Karpas-422 (cell line): ENCODE measurements around the gene ACTR1B. TPM values are rescaled to one million over a fixed set of nuclear protein-coding genes. Genes with fewer than 3 reads are reported as not detected.

Experiments used
- DNase-seq: peaks from one replicate; pipeline ENCODE4 v3.0.0-alpha.2; 2015
- H2AFZ ChIP-seq: fragments of 200-600 bp; sonication (generic); 2 replicates; pipeline ENCODE4 v1.6.1; 2014; ENCODE audit warnings: antibody characterized with exemption, low read length, mixed read lengths
- H3K27ac ChIP-seq: fragments of 200-600 bp; sonication (generic); 2 replicates; pipeline ENCODE4 v1.5.1; 2014; ENCODE audit warnings: mild to moderate bottlenecking, low read length, moderate library complexity
- H3K27me3 ChIP-seq: fragments of 200-600 bp; sonication (generic); 2 replicates; pipeline ENCODE4 v1.6.1; 2014; ENCODE audit warnings: low read length, mixed read lengths
- H3K36me3 ChIP-seq: fragments of 200-600 bp; sonication (generic); 2 replicates; pipeline ENCODE4 v1.6.1; 2014; ENCODE audit warnings: low read length, mixed read lengths; ENCODE audit not compliant: insufficient read depth
- H3K4me1 ChIP-seq: fragments of 200-600 bp; sonication (generic); 2 replicates; pipeline ENCODE4 v1.6.1; 2014; ENCODE audit warnings: mild to moderate bottlenecking, low read length, mixed read lengths
- H3K4me2 ChIP-seq: fragments of 200-600 bp; sonication (generic); 2 replicates; pipeline ENCODE4 v1.6.1; 2014; ENCODE audit warnings: low read length, low read depth, mild to moderate bottlenecking; ENCODE audit not compliant: poor library complexity, severe bottlenecking
- H3K4me3 ChIP-seq: fragments of 200-600 bp; sonication (generic); 2 replicates; pipeline ENCODE4 v1.5.1; 2014; ENCODE audit warnings: mild to moderate bottlenecking, antibody characterized with exemption, low read length, mixed read lengths
- H3K79me2 ChIP-seq: fragments of 200-600 bp; sonication (generic); 2 replicates; pipeline ENCODE4 v1.6.1; 2014; ENCODE audit warnings: mild to moderate bottlenecking, low read length, mixed read lengths
- H3K9ac ChIP-seq: fragments of 200-600 bp; sonication (generic); 2 replicates; pipeline ENCODE4 v1.6.0; 2014; ENCODE audit warnings: low read length
- H3K9me2 ChIP-seq: fragments of 200-600 bp; sonication (generic), shearing (Covaris generic); replicated peaks from 2 replicates; pipeline ENCODE4 v1.6.0; 2014; ENCODE audit warnings: mild to moderate bottlenecking, low read length, moderate library complexity; ENCODE audit not compliant: insufficient read depth
- H3K9me3 ChIP-seq: fragments of 300-700, 200-600 bp; sonication (generic); 2 replicates; pipeline ENCODE4 v1.6.1; 2014; ENCODE audit warnings: low read length, mixed read lengths
- H4K20me1 ChIP-seq: fragments of 200-600 bp; sonication (generic); 2 replicates; pipeline ENCODE4 v1.6.1; 2014; ENCODE audit warnings: mild to moderate bottlenecking, antibody characterized with exemption, low read length, low read depth; ENCODE audit not compliant: insufficient read depth
- total RNA-seq: library from RNA; depleted of rRNA; stranded (reverse); fragments of >200 nt; shearing (Covaris generic); gene quantifications from 2 replicates; pipeline ENCODE4 v1.2.3, GENCODE V29; 2014; ENCODE audit warnings: low replicate concordance

Gene ACTR1B
- total RNA-seq, 1 experiment from 2014 or later = 32.1 TPM

DNA sequence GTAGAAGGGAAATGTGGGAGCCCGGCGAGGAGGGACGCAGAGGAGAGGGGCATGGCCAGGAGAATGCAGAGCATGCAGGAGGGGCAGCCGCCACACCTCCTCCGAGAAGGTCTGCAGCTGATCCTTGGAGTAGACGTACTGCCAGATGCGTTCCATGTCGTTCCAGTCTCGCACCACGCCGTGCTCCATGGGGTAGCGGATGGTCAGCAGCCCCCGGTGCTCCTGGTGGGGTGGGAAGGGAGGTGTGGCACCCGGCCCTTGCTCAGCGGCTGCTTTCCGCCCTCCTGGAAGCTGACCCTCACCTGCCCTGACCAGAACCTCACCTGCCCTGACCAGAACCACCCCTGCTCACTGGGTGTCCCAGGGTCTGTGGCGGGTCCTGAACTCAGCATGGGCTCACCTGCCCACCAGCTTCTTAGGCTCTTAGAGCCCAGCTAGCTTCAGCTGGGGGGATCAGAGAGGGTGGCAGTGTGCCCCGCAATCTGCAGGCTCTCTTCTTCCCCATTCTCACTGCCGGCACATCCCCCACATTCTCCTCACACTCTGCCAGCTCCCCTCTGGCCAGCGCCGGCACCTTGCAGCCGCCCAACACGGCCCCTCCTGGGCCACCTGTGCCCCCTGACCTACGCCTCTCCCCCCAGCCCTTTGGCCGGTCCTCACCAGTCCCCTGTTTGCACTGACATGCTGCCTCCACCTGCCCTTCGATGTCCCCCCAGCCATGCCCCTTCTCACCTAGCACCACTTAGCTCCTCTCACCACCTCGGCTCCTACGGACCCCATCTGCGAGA lies 4.4 kb downstream of the ACTR1B start:
- Histone ChIP-seq H3K4me2 (no peak overlapping the region), H3K9ac (no peak overlapping the region), H3K27me3 (no peaks in the 10 kb centered on the region), H3K4me3 (no peak overlapping the region), H3K36me3 (no peaks in the 10 kb centered on the region), H3K9me3 (no peaks in the 10 kb centered on the region), H3K9me2 (no peaks in the 10 kb centered on the region), H3K79me2 (peaks cover 31% of the 10 kb centered on the region), H4K20me1 (no peaks in the 10 kb centered on the region), H3K27ac (no peak overlapping the region), H3K4me1 (peaks cover 14% of the 10 kb centered on the region), H2AFZ (no peak overlapping the region)
- DNase-seq = no peak

DNA sequence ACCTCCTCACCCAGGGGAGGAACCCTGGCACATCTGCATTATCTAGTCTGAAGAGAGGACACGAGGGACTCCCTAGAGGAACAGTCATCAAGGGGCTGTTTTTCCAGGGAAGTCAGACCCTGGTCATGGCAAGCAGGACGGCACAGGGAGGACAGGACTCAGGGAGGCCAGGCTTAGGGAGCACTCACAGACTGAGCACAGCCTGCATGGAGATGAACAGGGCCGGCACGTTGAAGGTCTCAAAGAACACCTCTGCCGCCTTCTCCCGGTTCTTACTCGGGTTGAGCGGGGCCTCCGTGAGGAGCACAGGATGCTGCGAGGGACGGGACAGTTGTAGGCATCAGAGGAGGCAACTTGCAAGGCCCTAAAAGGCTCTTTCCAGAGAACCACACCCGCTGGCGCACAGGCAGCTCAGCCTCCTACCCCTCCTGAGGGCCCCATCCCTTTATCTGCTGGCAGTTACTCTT lies 5.1 kb downstream of the ACTR1B start:
- Histone ChIP-seq H3K27me3 (no peaks in the 10 kb centered on the region), H3K27ac (no peak overlapping the region), H2AFZ (no peak overlapping the region), H3K4me2 (no peak overlapping the region), H3K9ac (no peak overlapping the region), H3K4me3 (no peak overlapping the region), H4K20me1 (no peaks in the 10 kb centered on the region), H3K9me3 (no peaks in the 10 kb centered on the region), H3K9me2 (no peaks in the 10 kb centered on the region), H3K79me2 (peaks cover 31% of the 10 kb centered on the region), H3K36me3 (no peaks in the 10 kb centered on the region), H3K4me1 (peaks cover 14% of the 10 kb centered on the region)
- DNase-seq = no peak

DNA sequence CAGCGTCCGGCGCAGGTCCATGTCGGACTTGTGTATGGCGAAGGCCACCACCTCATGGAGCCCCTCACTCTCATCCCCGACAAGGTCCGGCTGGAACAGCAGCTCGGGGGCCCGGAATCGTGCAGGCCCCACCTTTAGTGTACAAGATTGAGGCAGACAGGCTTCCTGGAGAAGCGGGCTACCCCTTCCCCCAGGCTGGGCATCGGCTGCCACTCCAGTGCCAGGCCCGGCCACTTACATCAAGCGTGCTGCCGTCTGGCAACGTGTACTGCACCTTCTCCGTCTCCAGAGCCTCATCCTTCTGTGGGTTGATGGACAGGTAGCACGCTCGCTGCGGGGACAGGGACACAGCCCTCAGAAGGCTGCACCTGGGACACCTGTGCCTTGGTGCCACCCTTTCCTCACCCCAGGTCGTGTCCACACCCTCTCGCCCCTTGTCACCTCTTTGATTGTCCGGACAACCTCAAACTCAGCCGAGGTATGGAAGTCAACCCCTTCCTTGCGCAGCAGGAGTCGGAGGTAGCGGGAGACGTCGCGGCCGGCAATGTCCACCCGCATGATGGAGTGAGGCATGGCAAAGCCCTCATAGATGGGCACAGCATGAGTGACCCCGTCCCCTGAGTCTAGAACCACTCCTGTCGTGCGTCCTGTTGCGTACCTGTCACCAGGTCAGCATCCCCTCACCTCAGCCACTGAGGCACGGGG lies 5.7 kb downstream of the ACTR1B start:
- Histone ChIP-seq H3K9me2 (no peaks in the 10 kb centered on the region), H3K79me2 (peaks cover 28% of the 10 kb centered on the region), H3K36me3 (no peaks in the 10 kb centered on the region), H2AFZ (no peak overlapping the region), H3K9me3 (no peaks in the 10 kb centered on the region), H3K27ac (no peak overlapping the region), H3K4me1 (peaks cover 14% of the 10 kb centered on the region), H3K4me3 (no peak overlapping the region), H4K20me1 (no peaks in the 10 kb centered on the region), H3K9ac (no peak overlapping the region), H3K27me3 (no peaks in the 10 kb centered on the region), H3K4me2 (no peak overlapping the region)
- DNase-seq = no peak

DNA sequence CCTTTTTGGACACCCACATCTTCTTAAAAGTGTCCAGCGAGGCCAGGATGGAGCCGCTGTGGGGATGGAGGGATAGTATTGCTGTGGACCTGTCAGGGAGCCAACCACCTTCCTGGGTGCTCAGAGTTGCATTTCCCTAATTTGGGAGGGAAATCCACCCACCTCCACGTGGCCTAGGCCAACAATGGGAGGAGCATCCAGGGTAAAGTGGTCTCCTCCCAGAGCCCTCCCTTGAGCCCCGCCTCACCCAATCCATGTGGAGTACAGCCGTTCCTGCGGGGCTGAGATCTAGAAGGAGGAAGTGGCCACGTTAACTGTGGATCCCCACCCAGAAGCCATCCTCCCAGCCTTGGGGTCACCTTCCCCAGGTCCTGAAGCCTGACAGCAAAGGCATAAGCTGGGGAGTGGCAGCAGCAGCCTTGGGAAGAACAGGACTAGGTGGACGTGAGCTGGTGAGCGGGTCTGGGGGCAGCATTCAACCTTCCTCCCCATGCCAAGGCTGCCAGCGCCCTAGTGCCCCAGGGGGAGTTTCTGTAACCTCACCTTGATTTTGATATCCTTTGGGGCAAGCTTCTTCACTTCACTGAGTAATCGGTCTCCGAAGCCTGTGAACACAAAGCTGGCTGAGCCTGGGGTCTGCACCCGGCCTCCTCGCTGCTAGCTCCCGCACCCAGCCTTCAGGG lies 6.8 kb downstream of the ACTR1B start:
- Histone ChIP-seq H3K4me2 (no peak overlapping the region), H2AFZ (no peak overlapping the region), H4K20me1 (no peaks in the 10 kb centered on the region), H3K27ac (no peak overlapping the region), H3K27me3 (no peaks in the 10 kb centered on the region), H3K9me3 (no peaks in the 10 kb centered on the region), H3K9ac (no peak overlapping the region), H3K79me2 (peaks cover 17% of the 10 kb centered on the region), H3K4me1 (peaks cover 8% of the 10 kb centered on the region), H3K4me3 (no peak overlapping the region), H3K36me3 (no peaks in the 10 kb centered on the region), H3K9me2 (no peaks in the 10 kb centered on the region)
- DNase-seq = no peak

DNA sequence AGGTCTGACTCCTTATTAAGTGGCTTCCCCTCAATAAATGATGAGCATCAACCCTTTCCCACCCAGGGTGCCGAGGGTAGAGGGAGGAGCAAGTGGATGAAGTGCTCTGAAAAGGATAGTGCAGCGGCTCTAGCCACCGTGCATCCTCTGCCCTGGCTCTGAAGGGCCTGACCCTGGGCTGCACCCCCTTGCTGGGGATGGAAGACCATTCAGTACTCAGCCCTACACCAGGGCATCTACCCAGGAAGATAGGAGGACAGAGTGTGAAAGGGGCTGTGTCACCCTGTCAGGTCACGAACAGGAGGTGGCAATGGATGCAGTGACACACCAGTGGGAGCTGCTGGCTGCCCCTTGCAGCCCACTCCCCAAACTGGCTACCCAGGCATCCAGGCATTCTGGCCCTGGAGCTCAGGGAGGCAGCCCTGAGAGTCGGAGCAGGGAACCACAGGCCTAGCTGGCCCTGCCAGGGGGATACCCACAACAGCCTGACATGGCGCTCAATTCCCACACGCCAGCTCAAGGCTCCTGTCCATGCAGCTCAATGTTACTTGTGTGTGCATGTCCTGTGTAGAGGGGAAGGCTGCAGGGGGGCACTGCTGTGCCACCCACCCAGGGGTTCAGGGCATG lies 7.6 kb downstream of the ACTR1B start:
- Histone ChIP-seq H3K27me3 (no peaks in the 10 kb centered on the region), H3K9me2 (no peaks in the 10 kb centered on the region), H3K9ac (no peak overlapping the region), H3K4me3 (no peak overlapping the region), H4K20me1 (no peaks in the 10 kb centered on the region), H2AFZ (no peak overlapping the region), H3K27ac (no peak overlapping the region), H3K4me2 (no peak overlapping the region), H3K36me3 (no peaks in the 10 kb centered on the region), H3K79me2 (peaks cover 9% of the 10 kb centered on the region), H3K4me1 (no peaks in the 10 kb centered on the region), H3K9me3 (no peaks in the 10 kb centered on the region)
- DNase-seq = no peak

DNA sequence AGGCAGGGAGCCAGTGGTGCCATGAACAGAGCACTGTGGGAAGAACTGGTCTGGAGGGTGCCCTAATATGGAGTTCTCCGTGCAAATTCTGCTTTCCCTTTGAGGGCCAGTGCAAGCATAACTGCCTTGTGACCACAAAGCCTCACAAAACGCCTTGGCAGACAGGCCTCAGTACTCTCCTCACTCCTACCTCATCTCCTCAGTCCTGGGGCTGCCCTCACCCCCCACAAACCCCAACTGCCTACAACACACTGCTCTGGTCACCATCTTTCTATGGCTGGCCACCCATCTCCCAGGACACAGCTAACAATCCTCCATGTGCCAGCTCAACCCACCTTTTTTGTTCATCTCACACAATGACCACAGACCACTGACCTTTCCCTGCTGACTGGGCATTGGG lies 9.1 kb downstream of the ACTR1B start:
- H3K9me3 ChIP-seq = no peaks in the 10 kb centered on the region
- H3K9ac ChIP-seq = no peak overlapping the region
- no peak overlapping the region for H3K4me2 ChIP-seq
- peaks cover 4% of the 10 kb centered on the region; the same call in 1 of the 2 replicates for H3K36me3 ChIP-seq
- no peaks in the 10 kb centered on the region for H3K4me1 ChIP-seq
- no peaks in the 10 kb centered on the region for H4K20me1 ChIP-seq
- no peak overlapping the region for H3K27ac ChIP-seq
- no peak overlapping the region for H2AFZ ChIP-seq
- H3K4me3 ChIP-seq = no peak overlapping the region
- H3K79me2 ChIP-seq = no peaks in the 10 kb centered on the region
- DNase-seq = no peak
- no peaks in the 10 kb centered on the region for H3K27me3 ChIP-seq
- no peaks in the 10 kb centered on the region for H3K9me2 ChIP-seq

DNA sequence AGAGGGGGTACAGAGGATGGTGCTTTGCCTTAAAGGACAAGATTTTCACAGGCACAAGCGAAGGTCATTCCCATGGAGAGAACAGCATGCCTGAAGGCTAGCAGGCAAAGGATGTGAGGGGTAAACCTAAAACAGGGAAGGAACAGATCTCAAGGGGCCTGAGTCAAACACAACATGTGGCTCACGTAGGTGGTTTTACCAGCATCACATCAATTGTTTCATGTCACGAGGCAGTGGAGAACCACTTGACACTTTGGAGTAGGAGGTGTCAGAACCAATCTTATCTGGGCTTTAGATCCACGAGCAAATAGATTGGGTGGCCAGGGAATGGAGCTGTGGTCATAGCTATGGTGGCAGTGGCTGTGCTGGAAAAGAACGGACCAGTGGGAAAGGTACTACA lies 9.5 kb downstream of the ACTR1B start:
- no peak for DNase-seq
- H3K4me1 ChIP-seq = no peaks in the 10 kb centered on the region
- no peak overlapping the region for H3K9ac ChIP-seq
- no peak overlapping the region for H3K4me2 ChIP-seq
- no peaks in the 10 kb centered on the region for H3K9me3 ChIP-seq
- H3K4me3 ChIP-seq = no peak overlapping the region
- no peaks in the 10 kb centered on the region for H4K20me1 ChIP-seq
- H3K9me2 ChIP-seq = no peaks in the 10 kb centered on the region
- H3K79me2 ChIP-seq = no peaks in the 10 kb centered on the region
- peaks cover 4% of the 10 kb centered on the region; the same call in 1 of the 2 replicates for H3K36me3 ChIP-seq
- no peak overlapping the region for H3K27ac ChIP-seq
- H3K27me3 ChIP-seq = no peaks in the 10 kb centered on the region
- H2AFZ ChIP-seq = no peak overlapping the region

DNA sequence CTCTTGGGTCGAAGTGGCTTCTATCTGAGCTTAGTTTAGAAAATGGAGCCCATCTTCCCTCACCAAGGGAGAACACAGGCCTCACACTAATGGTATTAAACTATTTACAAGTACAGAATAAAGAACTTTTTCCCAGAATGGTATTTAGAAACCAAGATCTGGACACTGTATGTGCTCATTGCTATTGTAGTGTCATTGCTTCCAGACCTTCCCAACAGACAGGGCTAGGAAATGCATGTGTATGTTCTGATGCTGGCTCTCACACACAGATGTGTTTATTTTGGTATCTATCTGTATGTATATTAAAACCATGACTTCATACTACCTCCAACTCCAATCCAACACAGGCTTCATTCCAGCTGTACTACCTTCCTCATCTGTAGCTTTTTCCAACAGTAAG lies 10.0 kb downstream of the ACTR1B start:
- Histone ChIP-seq H3K9me2 (no peaks in the 10 kb centered on the region), H3K27ac (no peak overlapping the region), H3K4me3 (no peak overlapping the region), H3K27me3 (no peaks in the 10 kb centered on the region), H2AFZ (no peak overlapping the region), H4K20me1 (no peaks in the 10 kb centered on the region), H3K36me3 (peaks cover 5% of the 10 kb centered on the region; the same call in 1 of the 2 replicates), H3K79me2 (no peaks in the 10 kb centered on the region), H3K9me3 (no peaks in the 10 kb centered on the region), H3K4me1 (no peaks in the 10 kb centered on the region), H3K4me2 (no peak overlapping the region), H3K9ac (no peak overlapping the region)
- no peak for DNase-seq
